Measurements from ENCODE around the gene APOBEC3F. TPM values are rescaled to one million over a fixed set of nuclear protein-coding genes. Genes with fewer than 3 reads are reported as not detected.

The APOBEC3F gene
- 3.5 and 5.1 TPM in 2 replicates for total RNA-seq

GRCh38 chr22:39040538-39041296 is at the start of gene APOBEC3F:
APOBEC3F (plus strand) TSS chr22:39040864; CDS start chr22:39040961, 97 bp downstream.

DNA sequence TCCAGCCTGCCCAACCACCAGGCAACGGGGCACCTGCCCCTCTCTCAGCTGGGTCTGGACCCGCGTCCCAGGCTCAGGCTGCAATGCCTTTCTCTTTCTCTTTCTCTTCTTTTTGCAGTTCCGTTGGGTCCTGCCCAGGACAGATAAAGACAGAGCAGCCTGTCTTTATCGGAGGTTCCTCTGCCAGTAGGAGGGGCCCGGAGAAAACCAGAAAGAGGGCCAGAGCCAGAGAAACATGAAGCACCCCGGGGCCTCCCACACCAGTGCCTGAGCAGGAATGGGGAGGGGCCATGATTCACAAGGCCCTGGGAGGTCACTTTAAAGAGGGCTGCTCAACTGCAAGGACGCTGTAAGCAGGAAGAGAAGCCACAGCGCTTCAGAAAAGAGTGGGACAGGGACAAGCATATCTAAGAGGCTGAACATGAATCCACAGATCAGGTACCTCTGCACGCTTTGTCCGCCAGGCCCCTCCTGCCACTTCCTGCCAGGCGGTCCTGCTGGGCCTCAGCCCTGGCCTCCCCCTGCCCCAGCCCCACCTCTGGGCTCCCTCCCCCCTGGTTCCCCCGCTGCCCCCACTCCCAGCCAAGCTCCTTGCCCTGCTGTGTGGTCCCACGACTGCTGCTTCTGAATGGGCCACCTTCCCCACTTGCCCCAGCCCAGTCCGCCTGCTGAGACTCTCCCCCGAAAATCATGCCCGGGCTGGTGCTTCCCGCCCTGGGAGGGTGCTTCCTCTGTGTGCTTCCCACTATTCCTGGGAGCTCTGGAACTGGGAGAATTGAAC is 26.5 kb upstream of the APOBEC3F start, which contains the start of gene APOBEC3C:
APOBEC3C (plus strand) TSS at position 316 of the 781 bp plus-strand sequence; CDS start at position 422, 106 bp downstream.

DNA sequence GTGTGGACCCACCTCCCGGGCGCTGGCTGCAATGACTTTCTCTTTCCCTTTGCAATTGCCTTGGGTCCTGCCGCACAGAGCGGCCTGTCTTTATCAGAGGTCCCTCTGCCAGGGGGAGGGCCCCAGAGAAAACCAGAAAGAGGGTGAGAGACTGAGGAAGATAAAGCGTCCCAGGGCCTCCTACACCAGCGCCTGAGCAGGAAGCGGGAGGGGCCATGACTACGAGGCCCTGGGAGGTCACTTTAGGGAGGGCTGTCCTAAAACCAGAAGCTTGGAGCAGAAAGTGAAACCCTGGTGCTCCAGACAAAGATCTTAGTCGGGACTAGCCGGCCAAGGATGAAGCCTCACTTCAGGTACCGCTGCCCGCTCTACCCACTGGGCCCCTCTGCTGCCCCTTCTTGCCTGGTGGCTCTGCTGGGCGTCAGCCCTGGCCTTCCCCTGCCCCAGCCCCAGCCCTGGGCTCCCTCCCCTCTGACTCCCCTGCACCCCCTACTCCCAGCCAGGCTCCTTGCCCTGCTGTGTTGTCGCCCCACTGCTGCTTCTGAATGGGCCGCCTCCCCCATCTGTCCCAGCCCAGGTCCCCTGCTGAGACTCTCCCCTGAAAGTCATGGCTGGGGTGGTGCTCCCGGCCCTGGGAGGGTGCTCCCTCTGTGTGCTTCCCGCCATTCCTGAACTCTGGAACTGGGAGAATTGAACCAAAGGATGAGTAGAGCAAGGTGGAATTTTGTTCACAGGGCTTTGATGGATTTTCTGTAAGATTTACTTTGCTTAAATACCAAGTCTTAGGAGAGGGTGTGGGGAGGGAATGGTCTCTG is 36.6 kb downstream of the APOBEC3F start, which contains the start of gene APOBEC3G:
APOBEC3G (plus strand) TSS at position 250 of the 815 bp plus-strand sequence; CDS start at position 337, 87 bp downstream.

GRCh38 chr22:39097098-39098020 is 56.7 kb downstream of the APOBEC3F start, which contains the start of gene APOBEC3H:
APOBEC3H (plus strand) TSS chr22:39097244; CDS start chr22:39100279, 3,035 bp downstream.

Small RNA genes lying within 50 kb of the gene (small RNA-seq; reads per million reads assigned to genes)
- not detected for gene AL022318.2

Other genes starting within 250 kb of the APOBEC3F start
- gene DNAL4, start 246.7 kb upstream of the APOBEC3F start, total RNA-seq = 10.6 and 11.4 TPM in 2 replicates
- 0.37 and 0.39 TPM in 2 replicates for gene NPTXR, start 196.8 kb upstream of the APOBEC3F start, total RNA-seq
- 53.6 and 68.8 TPM in 2 replicates for gene CBX6, start 168.6 kb upstream of the APOBEC3F start, total RNA-seq
- gene APOBEC3A, start 83.3 kb upstream of the APOBEC3F start, total RNA-seq = not detected in 2 replicates
- gene APOBEC3B, start 58.5 kb upstream of the APOBEC3F start, total RNA-seq = 3.9 and 5.5 TPM in 2 replicates
- gene APOBEC3C, start 26.6 kb upstream of the APOBEC3F start, total RNA-seq = 12.9 and 16.2 TPM in 2 replicates
- gene APOBEC3D, start 19.7 kb upstream of the APOBEC3F start, total RNA-seq = 1.5 and 2.2 TPM in 2 replicates
- 10.4 and 15.1 TPM in 2 replicates for gene APOBEC3G, start 36.4 kb downstream of the APOBEC3F start, total RNA-seq
- gene APOBEC3H, start 56.4 kb downstream of the APOBEC3F start, total RNA-seq = 0.37 and 0.59 TPM in 2 replicates
- gene CBX7, start 111.8 kb downstream of the APOBEC3F start, total RNA-seq = 2.6 and 3.7 TPM in 2 replicates
- gene PDGFB, start 204.1 kb downstream of the APOBEC3F start, total RNA-seq = 0.37 TPM in 1 of 2 replicates, not detected in the other